Neural crest cell (in vitro differentiated cells): ENCODE data around the gene ANO4. TPM values are rescaled to one million over a fixed set of nuclear protein-coding genes. Genes with fewer than 3 reads are reported as not detected.

Experiments
- DNase-seq: peaks from one replicate; pipeline ENCODE4 v3.0.0; 2021; ENCODE audit warnings: low read depth, mixed read lengths, low spot score
- H3K27ac Mint-ChIP-seq: one replicate; pipeline ENCODE4 v1.8.0; 2021; ENCODE audit warnings: mild to moderate bottlenecking, mixed read lengths; ENCODE audit not compliant: unreplicated experiment
- H3K27me3 Mint-ChIP-seq: 2 replicates; pipeline ENCODE4 v1.8.0; 2021; ENCODE audit warnings: low read depth, mild to moderate bottlenecking, mixed read lengths
- H3K36me3 Mint-ChIP-seq: 2 replicates; pipeline ENCODE4 v1.8.0; 2021; ENCODE audit warnings: low read depth, mild to moderate bottlenecking, mixed read lengths
- H3K4me1 Mint-ChIP-seq: 2 replicates; pipeline ENCODE4 v1.8.0; 2021; ENCODE audit warnings: mixed read lengths
- H3K4me3 Mint-ChIP-seq: one replicate; pipeline ENCODE4 v1.8.0; 2021; ENCODE audit warnings: mild to moderate bottlenecking, mixed read lengths
- H3K9me3 Mint-ChIP-seq: 2 replicates; pipeline ENCODE4 v1.8.0; 2021; ENCODE audit warnings: mixed read lengths
- total RNA-seq: library from RNA; stranded (reverse); gene quantifications from 2 replicates; pipeline ENCODE4 v1.2.1, GENCODE V29; 2021
- TF ChIP-seq, protein P1 (sequence below): fragments of 200-600 bp; sonication (generic); conservative IDR thresholded peaks from 2 replicates; pipeline ENCODE4 v1.5.0; 2021; ENCODE audit warnings: antibody characterized with exemption, mild to moderate bottlenecking

ANO4 gene
- total RNA-seq, 1 donor from 2014 or later, result 0.61 TPM

DNA sequence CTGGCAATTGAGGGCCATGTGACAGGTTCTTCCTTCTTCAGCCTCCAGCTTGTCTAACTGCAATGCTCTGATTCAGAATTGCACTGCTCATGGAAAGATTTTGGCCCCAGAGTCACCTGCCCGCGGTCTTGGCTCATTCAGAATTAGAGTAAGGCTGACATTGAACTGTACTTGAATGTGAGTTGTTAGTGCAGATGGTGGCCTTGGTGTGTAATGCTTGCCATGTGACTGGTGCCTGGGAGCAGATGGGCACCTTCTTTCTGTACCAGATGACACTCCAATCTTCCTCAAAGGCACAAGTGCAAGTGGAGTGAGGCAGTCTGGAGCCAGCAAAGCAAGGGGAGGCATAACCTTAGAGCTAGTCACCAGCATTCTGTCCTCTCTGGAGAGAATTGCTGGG lies 36.5 kb upstream of the ANO4 start:
- H3K36me3 Mint-ChIP-seq, result no peaks in the 10 kb centered on the region
- H3K27ac Mint-ChIP-seq, result no peak overlapping the region
- no peaks in the 10 kb centered on the region for H3K4me1 Mint-ChIP-seq
- no peak overlapping the region for H3K4me3 Mint-ChIP-seq
- H3K27me3 Mint-ChIP-seq, result no peaks in the 10 kb centered on the region
- TF ChIP-seq, protein P1, sequence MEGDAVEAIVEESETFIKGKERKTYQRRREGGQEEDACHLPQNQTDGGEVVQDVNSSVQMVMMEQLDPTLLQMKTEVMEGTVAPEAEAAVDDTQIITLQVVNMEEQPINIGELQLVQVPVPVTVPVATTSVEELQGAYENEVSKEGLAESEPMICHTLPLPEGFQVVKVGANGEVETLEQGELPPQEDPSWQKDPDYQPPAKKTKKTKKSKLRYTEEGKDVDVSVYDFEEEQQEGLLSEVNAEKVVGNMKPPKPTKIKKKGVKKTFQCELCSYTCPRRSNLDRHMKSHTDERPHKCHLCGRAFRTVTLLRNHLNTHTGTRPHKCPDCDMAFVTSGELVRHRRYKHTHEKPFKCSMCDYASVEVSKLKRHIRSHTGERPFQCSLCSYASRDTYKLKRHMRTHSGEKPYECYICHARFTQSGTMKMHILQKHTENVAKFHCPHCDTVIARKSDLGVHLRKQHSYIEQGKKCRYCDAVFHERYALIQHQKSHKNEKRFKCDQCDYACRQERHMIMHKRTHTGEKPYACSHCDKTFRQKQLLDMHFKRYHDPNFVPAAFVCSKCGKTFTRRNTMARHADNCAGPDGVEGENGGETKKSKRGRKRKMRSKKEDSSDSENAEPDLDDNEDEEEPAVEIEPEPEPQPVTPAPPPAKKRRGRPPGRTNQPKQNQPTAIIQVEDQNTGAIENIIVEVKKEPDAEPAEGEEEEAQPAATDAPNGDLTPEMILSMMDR, result no peak
- no peak for DNase-seq
- H3K9me3 Mint-ChIP-seq, result no peaks in the 10 kb centered on the region

DNA sequence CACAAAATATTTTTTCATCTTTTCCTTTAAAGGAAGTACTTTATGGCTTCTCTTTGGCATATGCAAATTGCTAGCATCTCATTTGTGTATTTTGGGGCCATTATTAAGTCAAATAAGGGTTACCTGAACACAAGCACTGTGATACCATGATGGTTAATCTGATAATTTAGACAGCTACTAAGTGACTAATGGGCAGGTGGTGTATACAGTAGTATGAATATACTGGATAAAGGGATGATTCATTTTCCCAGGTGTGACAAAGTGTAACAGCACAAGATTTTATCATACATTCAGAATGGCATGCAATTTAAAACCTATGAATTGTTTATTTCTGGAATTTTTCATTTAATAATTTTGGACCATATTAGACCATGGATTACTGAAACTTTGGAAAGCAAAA lies 27.2 kb upstream of the ANO4 start:
- Mint-ChIP-seq H3K27ac (no peak overlapping the region), H3K4me3 (no peak overlapping the region), H3K36me3 (no peaks in the 10 kb centered on the region), H3K4me1 (no peaks in the 10 kb centered on the region), H3K9me3 (no peaks in the 10 kb centered on the region), H3K27me3 (no peaks in the 10 kb centered on the region)
- TF ChIP-seq, protein P1, result no peak
- no peak for DNase-seq

DNA sequence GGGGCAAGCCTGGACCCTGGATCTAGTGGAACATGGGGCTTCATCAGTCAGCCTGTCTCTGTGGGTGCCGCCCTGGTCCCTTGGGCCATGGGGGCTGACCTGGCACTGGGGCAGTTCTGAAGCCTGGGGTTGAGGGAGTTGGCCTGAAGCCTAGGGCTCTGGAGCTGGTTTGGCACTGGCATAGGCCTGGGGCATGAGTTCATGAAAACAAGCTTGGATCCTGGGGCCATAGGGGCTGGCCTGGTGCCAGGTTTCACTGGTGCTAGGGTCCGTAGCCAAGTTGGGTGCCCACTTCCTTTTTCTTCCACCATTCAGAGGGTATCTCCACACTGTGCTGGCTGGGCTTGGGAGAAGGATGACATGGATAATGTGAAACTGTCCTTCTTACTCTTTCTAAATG lies 26.6 kb upstream of the ANO4 start:
- TF ChIP-seq, protein P1, result no peak
- no peak for DNase-seq
- H3K27ac Mint-ChIP-seq, result no peak overlapping the region
- no peaks in the 10 kb centered on the region for H3K4me1 Mint-ChIP-seq
- H3K4me3 Mint-ChIP-seq, result no peak overlapping the region
- no peaks in the 10 kb centered on the region for H3K27me3 Mint-ChIP-seq
- no peaks in the 10 kb centered on the region for H3K36me3 Mint-ChIP-seq
- no peaks in the 10 kb centered on the region for H3K9me3 Mint-ChIP-seq

DNA sequence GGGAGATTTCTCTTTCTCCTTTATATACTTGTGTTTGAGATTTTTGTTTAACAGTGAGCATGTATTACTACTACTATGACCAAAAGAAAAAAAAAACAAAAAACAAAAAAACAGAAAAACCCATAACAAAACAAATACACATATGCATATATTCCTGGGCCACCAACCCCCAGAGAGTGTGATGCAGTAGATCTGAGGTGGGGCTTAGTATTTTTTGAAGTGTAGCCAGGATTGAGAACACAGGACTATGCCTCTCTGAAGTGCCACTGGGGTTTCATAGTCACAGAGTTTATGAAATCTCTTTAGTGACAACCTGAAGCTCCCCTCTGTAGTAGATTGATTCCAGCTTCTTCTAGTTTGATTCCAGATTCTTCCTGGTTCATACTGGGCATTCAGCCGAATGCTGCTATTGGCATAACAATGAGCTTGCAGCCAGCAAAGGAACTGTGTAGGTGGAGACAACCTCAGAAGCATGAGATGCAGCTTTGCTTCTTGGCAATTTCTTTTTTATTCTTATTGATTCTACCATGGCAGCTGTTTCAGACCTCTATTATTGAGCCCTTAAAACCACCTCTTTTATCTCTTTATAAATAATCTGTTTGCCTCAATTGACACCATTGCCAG lies 15.5 kb upstream of the ANO4 start:
- peaks cover 3% of the 10 kb centered on the region for H3K27me3 Mint-ChIP-seq
- H3K27ac Mint-ChIP-seq, result no peak overlapping the region
- no peaks in the 10 kb centered on the region for H3K36me3 Mint-ChIP-seq
- TF ChIP-seq, protein P1, result no peak
- H3K9me3 Mint-ChIP-seq, result no peaks in the 10 kb centered on the region
- H3K4me3 Mint-ChIP-seq, result no peak overlapping the region
- H3K4me1 Mint-ChIP-seq, result no peaks in the 10 kb centered on the region
- no peak for DNase-seq

DNA sequence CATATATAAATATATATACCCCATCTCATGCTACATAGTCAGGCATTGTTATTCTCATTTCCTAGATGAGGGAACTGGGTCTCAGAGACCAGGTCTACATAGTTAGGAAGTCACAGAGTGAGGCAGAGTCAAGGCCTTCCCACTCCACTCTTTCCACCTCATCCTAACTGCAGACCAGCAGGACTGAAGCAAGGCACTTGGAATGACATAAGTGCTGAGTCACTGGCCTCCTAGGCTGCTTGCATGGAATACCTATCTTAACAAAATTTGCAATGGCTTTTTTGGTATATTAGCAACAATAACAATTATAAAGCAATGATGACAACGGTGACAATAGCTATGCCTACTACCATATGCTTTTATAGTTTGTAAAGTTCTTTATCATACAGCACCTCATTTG lies 5.4 kb upstream of the ANO4 start:
- peaks cover 6% of the 10 kb centered on the region for H3K27me3 Mint-ChIP-seq
- TF ChIP-seq, protein P1, result no peak
- no peaks in the 10 kb centered on the region for H3K9me3 Mint-ChIP-seq
- no peak overlapping the region for H3K4me3 Mint-ChIP-seq
- H3K4me1 Mint-ChIP-seq, result peaks cover 2% of the 10 kb centered on the region
- DNase-seq, result no peak
- H3K36me3 Mint-ChIP-seq, result no peaks in the 10 kb centered on the region
- no peak overlapping the region for H3K27ac Mint-ChIP-seq
